Caco-2 (cell line): Measurements from ENCODE around the gene DNAJA3. TPM values are rescaled to one million over a fixed set of nuclear protein-coding genes. Genes with fewer than 3 reads are reported as not detected.

Source experiments
- BruUV-seq: library from RNA; stranded (reverse); fragments of 400-500 nt; replicated peaks from 2 replicates; lab custom pipeline; 2021; lab: Mats Ljungman, UMichigan
- CTCF ChIA-PET: fragments of 300-600 bp; sonication (Branson Sonifier 250); formaldehyde crosslinking; loops from one replicate; lab custom pipeline; 2022; ENCODE audit warnings: antibody characterized with exemption; lab: Charles Lee
- POLR2A ChIA-PET: fragments of 300-600 bp; sonication (Branson Sonifier 250); formaldehyde crosslinking; loops from one replicate; lab custom pipeline; 2022; ENCODE audit warnings: antibody characterized with exemption; lab: Charles Lee
- DNase-seq, 2 experiments: peaks; one replicate each; pipeline versions ENCODE4 v3.0.0 to v3.0.0-alpha.2; 2020 to 2022
- H3K27me3 ChIP-seq: replicated peaks from 2 replicates; pipeline ENCODE4 v1.6.0; 2011; ENCODE audit warnings: low read length; ENCODE audit not compliant: control insufficient read depth, insufficient read depth
- H3K36me3 ChIP-seq: 2 replicates; pipeline ENCODE4 v1.5.1; 2011; ENCODE audit warnings: low read length; ENCODE audit not compliant: control insufficient read depth, insufficient read depth
- H3K4me1 ChIP-seq: fragments of 250-450 bp; sonication (Bioruptor Pico); 2 replicates; pipeline ENCODE4 v1.5.1; 2020; ENCODE audit warnings: mild to moderate bottlenecking
- H3K4me3 ChIP-seq: 2 replicates; pipeline ENCODE4 v1.5.1; 2011; ENCODE audit warnings: low read depth, mild to moderate bottlenecking, control low read depth, low read length
- H3K9me3 ChIP-seq: fragments of 250-450 bp; sonication (Bioruptor Pico); 2 replicates; pipeline ENCODE4 v1.5.1; 2020; ENCODE audit warnings: mild to moderate bottlenecking, moderate library complexity
- H3K27ac Mint-ChIP-seq: one replicate; pipeline ENCODE4 v1.8.0; 2022; ENCODE audit warnings: mixed read lengths; ENCODE audit not compliant: unreplicated experiment
- H3K27me3 Mint-ChIP-seq: one replicate; pipeline ENCODE4 v1.8.0; 2022; ENCODE audit warnings: mixed read lengths; ENCODE audit not compliant: insufficient read depth, unreplicated experiment
- H3K36me3 Mint-ChIP-seq: one replicate; pipeline ENCODE4 v1.8.0; 2022; ENCODE audit warnings: mild to moderate bottlenecking, mixed read lengths; ENCODE audit not compliant: insufficient read depth, unreplicated experiment
- H3K4me1 Mint-ChIP-seq: one replicate; pipeline ENCODE4 v1.8.0; 2022; ENCODE audit warnings: low read depth, mixed read lengths; ENCODE audit not compliant: unreplicated experiment
- H3K4me3 Mint-ChIP-seq: one replicate; pipeline ENCODE4 v1.8.0; 2022; ENCODE audit warnings: mild to moderate bottlenecking, moderate library complexity, mixed read lengths; ENCODE audit not compliant: unreplicated experiment
- H3K9me3 Mint-ChIP-seq: one replicate; pipeline ENCODE4 v1.8.0; 2022; ENCODE audit warnings: mixed read lengths; ENCODE audit not compliant: unreplicated experiment
- intact Hi-C: fragments of 100-400 bp; cut with micrococcal nuclease; formaldehyde crosslinking; loops from one replicate; pipeline ENCODE4 v1.10.0; 2022; ENCODE audit not compliant: unreplicated experiment
- total RNA-seq: library from RNA; stranded (reverse); gene quantifications from 2 replicates; pipeline ENCODE4 v1.2.3, GENCODE V29; 2022
- TF ChIP-seq, protein P1 (sequence below), 2 experiments: fragments of 200-600 bp in 1 of 2; IDR thresholded peaks; 1 replicate in 1 of 2; 2 replicates in 1 of 2; pipeline versions ENCODE4 v1.5.1 to v1.8.0; 2011 to 2022; ENCODE audit warnings: antibody characterized with exemption in 1 of 2, control low read depth in 1 of 2, inconsistent platforms in 1 of 2, low read depth in 1 of 2, low read length in 1 of 2, mild to moderate bottlenecking in 1 of 2, moderate library complexity in 1 of 2; ENCODE audit not compliant: insufficient read depth in 1 of 2, severe bottlenecking in 1 of 2, unreplicated experiment in 1 of 2

Gene DNAJA3
- total RNA-seq, 1 experiment from 2014 or later = 77.1 TPM

DNA sequence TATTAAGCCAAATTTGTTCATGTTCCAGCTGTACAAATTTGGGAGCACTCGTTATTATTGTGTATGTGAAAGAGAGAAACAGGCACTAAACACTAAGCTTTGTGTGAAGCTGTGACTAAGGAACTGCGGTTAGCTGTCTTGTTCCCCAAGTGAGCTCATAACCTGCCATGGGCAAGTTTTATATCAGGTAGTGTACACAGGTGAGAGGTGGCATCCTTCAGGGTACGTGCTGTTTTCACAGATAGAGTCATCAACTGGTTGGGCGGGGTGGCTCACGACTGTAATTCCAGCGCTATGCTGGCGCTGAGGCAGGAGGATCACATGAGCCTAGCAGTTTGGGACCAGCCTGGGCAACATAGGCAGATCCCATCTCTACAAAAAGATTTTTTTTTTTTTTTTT, 2.8 kb downstream of the DNAJA3 start:
- BruUV-seq = no TSS peak
- Histone ChIP-seq H3K4me1 (peaks cover 9% of the 10 kb centered on the region; the same call in 1 of the 2 replicates), H3K9me3 (no peaks in the 10 kb centered on the region), H3K27me3 (no peaks in the 10 kb centered on the region), H3K36me3 (no peaks in the 10 kb centered on the region; the same call in 1 of the 2 replicates), H3K4me3 (no peak overlapping the region)
- TF ChIP-seq, protein P1, sequence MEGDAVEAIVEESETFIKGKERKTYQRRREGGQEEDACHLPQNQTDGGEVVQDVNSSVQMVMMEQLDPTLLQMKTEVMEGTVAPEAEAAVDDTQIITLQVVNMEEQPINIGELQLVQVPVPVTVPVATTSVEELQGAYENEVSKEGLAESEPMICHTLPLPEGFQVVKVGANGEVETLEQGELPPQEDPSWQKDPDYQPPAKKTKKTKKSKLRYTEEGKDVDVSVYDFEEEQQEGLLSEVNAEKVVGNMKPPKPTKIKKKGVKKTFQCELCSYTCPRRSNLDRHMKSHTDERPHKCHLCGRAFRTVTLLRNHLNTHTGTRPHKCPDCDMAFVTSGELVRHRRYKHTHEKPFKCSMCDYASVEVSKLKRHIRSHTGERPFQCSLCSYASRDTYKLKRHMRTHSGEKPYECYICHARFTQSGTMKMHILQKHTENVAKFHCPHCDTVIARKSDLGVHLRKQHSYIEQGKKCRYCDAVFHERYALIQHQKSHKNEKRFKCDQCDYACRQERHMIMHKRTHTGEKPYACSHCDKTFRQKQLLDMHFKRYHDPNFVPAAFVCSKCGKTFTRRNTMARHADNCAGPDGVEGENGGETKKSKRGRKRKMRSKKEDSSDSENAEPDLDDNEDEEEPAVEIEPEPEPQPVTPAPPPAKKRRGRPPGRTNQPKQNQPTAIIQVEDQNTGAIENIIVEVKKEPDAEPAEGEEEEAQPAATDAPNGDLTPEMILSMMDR (IDR thresholded peaks at IDR 0.05; ENCODE audit: insufficient read depth in 1 of 2, low read depth in 1 of 2, low read length in 1 of 2, severe bottlenecking in 1 of 2, unreplicated experiment in 1 of 2) = no peak
- Mint-ChIP-seq H3K36me3 (peaks cover 60% of the 10 kb centered on the region), H3K9me3 (no peaks in the 10 kb centered on the region), H3K27ac (no peak overlapping the region), H3K4me3 (no peak overlapping the region), H3K27me3 (no peaks in the 10 kb centered on the region), H3K4me1 (peaks cover 6% of the 10 kb centered on the region)
- intact Hi-C loops = loop anchor here (5.0 kb wide), 2 partner anchors 49 to 184 kb away; partner anchors contain the start of genes HMOX2 and UBALD1
- ChIA-PET CTCF (no interaction called here), POLR2A (no interaction called here)
- DNase-seq = no peak

DNA sequence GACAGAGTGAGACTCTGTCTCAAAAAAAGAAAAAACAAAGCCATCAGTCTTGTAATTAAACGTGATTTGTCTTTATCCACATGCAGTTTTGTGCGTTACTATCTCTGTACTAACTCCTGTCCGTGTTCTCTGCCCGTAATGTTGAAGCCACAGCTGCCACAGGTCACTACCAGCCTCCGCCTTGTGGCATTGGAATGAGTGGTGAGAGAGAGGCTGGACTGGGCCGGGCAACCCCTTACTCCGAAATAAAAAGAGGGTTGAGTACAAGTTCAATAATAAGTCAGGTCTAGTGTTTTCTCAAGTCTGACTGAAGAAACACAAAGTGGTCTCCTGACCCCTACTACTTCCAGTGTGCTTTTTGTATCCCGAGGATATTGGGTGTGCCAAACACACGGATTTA, 5.4 kb downstream of the DNAJA3 start:
- CTCF ChIA-PET = no interaction called here
- POLR2A ChIA-PET = no interaction called here
- Mint-ChIP-seq H3K9me3 (no peaks in the 10 kb centered on the region), H3K27ac (no peak overlapping the region), H3K27me3 (no peaks in the 10 kb centered on the region), H3K4me1 (no peaks in the 10 kb centered on the region), H3K4me3 (no peak overlapping the region), H3K36me3 (peaks cover 72% of the 10 kb centered on the region)
- peaks cover 5% of the 10 kb centered on the region; the same call in 1 of the 2 replicates for H3K4me1 ChIP-seq
- H3K9me3 ChIP-seq = no peaks in the 10 kb centered on the region
- H3K36me3 ChIP-seq = no peaks in the 10 kb centered on the region; the same call in 1 of the 2 replicates
- TF ChIP-seq, protein P1 (IDR thresholded peaks at IDR 0.05; ENCODE audit: insufficient read depth in 1 of 2, low read depth in 1 of 2, low read length in 1 of 2, severe bottlenecking in 1 of 2, unreplicated experiment in 1 of 2) = no peak
- BruUV-seq = no TSS peak
- H3K27me3 ChIP-seq = no peaks in the 10 kb centered on the region
- no peak overlapping the region for H3K4me3 ChIP-seq
- DNase-seq = no peak
- intact Hi-C loops = no loop called here

DNA sequence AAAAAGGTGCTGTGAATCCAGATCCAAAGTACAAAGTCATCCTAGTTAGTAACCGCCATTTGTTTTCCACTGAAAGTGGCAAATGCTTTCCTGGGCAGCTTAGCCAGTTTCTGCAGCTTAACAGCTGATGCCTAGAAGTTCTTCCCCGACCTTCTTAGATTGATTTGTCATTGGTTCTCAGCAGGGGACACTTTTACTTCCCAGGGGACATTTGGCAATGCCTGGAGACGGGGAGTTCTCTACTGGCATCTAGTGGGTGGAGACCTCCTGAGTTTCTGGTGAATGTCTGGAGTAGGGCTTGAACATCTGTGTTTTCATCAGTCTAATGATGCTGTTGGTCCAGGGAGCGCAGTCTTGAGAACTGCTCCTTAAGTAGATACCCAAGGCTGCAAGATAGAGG, 7.6 kb downstream of the DNAJA3 start:
- H3K27ac Mint-ChIP-seq = no peak overlapping the region
- Histone ChIP-seq H3K4me1 (no peaks in the 10 kb centered on the region), H3K4me3 (no peak overlapping the region), H3K27me3 (no peaks in the 10 kb centered on the region), H3K9me3 (no peaks in the 10 kb centered on the region), H3K36me3 (no peaks in the 10 kb centered on the region; the same call in 1 of the 2 replicates)
- no peak overlapping the region for H3K4me3 Mint-ChIP-seq
- TF ChIP-seq, protein P1 (IDR thresholded peaks at IDR 0.05; ENCODE audit: insufficient read depth in 1 of 2, low read depth in 1 of 2, low read length in 1 of 2, severe bottlenecking in 1 of 2, unreplicated experiment in 1 of 2) = no peak
- no peak for DNase-seq
- ChIA-PET CTCF (no interaction called here), POLR2A (no interaction called here)
- H3K4me1 Mint-ChIP-seq = no peaks in the 10 kb centered on the region
- H3K36me3 Mint-ChIP-seq = peaks cover 85% of the 10 kb centered on the region
- H3K9me3 Mint-ChIP-seq = no peaks in the 10 kb centered on the region
- intact Hi-C loops = no loop called here
- BruUV-seq = no TSS peak
- H3K27me3 Mint-ChIP-seq = no peaks in the 10 kb centered on the region
